Stimulated activated CD4-positive, alpha-beta T cell treated with anti-CD3 and anti-CD28 coated beads, Interleukin-1b, Interleukin-23, amount 100 ng/mL, for 4 hours (primary cell): ENCODE data around the gene LTB4R.
"Not testable (repeated sequence)": the region's sequence is repeated elsewhere in the genome, so short reads cannot be mapped to it uniquely, and the experiment has no call there.

Source experiments
- DNase-seq, 2 donors: peaks; one replicate each; pipeline ENCODE4 v3.0.0-alpha.2; 2020; ENCODE audit warnings: low read depth in 2 of 2

Gene LTB4R

DNA sequence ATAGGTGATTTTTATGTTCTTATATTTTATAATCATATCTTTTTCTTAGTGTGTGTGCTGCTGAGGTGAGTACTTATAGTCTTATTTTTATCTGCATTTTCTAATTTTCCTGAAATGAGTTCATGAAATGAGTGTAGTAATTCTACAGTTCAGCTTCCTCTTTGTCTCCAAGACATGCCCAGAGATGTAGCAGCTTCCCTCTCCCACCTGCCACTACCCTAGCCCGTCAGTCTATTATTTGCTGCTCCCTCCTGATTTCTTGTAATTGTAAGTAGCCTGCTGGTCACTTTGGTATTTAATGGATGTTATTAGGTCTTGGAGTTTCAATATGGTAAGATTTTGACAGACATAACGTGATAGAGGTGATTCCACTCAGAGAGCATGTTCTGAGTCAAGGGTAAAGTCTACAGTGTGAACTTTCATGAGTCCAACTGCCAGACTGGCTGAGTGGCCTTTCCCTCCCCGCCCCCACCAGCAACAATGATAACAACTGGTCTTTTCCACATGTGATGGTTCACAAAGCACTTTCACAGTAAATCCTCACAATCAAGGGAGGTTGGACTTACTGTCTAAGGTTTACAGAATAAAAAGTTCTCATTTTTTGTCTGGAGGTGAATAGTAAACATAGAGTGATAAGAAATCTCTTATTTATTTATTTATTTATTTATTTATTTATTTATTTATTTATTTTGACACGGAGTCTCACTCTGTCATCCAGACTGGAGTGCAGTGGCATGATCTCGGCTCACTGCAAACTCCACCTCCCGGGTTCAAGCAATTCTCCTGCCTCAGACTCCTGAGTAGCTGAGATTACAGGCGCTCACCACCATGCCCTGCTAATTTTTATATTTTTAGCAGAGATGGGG is 32.7 kb downstream of the LTB4R start:
- no peak for DNase-seq

DNA sequence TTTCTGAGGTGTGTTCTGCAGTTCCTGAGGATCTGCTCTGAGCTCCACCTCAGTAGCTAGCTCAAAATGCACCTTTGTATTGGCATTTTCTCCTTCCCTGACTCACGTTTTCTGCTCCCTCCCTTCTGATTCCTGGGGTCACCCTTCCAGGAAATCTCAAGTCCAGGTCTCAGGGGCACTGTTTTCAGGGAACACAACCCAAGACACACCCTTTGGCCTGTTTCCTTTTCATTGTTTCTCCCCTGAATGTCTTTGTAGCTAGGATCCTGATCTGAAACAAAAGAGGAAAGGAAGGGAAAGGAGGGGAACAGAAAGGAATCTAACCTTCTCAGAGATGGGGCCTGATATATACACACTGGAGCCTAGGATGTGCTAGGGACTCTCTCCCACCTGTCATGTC is 35.8 kb downstream of the LTB4R start:
- no peak for DNase-seq

DNA sequence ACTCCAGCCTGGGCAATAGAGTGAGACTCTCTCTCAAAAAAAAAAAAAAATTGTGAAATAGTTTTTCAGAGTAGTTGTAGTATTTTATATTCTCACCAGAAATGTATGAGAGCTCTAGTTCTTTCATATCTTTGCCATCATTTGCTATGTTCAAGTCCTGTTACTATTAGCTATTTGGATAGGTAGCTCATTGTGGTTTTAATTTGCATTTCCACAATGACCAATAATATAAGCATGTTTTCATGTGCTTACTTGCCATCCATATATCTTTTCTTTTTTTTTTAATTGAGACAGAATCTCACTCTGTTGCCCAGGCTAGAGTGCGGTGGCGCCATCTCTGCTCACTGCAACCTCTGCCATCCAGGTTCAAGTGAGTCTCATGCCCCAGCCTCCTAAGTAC is 36.9 kb downstream of the LTB4R start:
- no peak for DNase-seq

DNA sequence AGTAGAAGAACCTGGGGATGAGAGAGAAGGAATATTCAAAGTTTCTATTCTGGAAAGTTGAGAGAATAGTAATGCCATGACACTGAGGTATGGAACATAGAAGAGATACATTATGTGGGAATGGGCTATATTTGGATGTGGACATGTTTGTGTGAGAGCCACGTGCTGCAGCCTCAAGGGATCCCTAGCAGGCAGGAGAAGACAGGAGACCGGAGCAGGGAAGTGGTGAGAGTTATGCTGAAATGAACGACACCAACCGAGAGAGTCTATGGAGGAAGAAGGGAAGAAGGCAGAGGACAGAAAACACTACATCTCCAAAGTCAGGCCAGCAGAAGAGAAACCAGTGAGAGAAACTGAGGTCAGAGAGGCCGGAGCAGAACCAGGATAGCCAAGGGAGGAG is 38.4 kb downstream of the LTB4R start:
- no peak for DNase-seq

DNA sequence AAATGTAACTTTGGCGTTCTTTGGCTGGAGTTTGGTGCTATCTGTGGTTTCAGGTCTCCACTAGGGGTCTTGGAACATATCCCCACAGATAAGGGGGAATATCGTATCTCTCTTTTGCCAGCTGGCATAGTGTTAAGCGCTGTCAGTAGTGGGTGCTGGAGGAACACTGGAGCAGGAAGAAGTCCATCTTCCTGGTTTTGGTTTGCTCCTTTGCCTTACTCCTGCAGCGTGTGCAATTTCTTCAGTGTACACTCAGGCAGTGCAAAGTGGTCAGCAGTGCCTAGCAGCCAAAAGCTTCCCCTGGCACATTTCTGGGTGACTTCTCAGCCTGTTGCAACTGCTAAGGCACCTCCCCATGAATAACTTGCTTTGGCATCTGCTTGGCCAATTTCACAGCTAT is 40.2 kb downstream of the LTB4R start:
- DNase-seq: no peak

DNA sequence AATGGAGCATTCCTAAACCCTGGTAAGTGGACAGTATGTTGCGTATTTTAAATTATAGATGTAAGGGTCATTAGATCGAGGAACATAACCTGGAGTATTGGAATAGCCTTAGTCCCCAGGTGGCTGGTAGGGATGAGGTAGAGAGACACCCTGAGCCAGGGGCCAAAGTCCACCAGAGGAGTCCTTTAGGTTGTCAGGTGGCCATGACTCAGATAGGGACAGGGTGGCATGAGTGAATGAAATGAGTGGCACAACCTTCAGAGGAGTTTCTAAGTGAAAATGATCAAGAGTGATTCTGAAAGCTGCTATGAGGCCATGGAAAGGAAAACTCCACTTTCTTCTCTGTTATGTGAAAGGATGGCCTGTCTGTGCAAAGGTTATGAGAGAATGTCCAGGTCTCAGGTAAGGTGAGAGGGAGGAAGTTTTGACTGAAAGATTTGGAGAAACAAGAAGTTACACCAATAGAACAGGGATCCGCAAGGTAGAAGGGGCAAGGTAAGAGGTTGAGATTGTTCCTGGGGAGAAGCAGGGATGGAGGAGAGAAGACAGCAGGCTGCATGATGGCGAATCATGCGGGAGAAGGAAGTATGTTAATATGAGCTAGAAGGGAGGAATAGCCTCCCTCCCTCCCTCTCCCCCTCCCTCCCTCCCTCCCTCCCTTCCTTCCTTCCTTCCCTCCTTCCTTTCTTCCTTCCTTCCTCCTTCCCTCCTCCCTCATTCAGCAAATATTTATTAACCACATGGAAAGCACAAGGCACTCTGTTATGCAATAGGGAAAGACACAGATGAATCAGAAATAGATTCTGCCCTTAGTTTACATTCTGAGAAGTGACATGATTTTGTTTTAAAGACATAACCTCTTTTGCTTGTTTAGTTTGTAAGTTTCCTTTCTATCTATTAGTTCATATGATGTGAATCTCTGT is 42.5 kb downstream of the LTB4R start:
- no peak for DNase-seq

DNA sequence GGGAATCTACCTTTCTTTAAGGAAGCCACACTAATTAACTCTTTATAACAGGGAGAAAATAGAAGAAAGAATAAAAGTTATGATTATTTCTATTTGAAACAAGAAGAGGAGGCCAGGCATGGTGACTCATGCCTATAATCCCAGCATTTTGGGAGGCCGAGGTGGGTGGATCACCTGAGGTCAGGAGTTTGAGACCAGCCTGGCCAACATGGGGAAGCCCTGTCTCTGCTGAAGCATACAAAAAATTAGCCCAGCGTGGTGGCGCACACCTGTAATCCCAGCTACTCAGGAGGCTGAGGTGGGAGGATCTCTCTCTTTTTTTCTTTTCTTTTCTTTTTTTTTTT is 43.2 kb downstream of the LTB4R start:
- DNase-seq: not testable (repeated sequence)

DNA sequence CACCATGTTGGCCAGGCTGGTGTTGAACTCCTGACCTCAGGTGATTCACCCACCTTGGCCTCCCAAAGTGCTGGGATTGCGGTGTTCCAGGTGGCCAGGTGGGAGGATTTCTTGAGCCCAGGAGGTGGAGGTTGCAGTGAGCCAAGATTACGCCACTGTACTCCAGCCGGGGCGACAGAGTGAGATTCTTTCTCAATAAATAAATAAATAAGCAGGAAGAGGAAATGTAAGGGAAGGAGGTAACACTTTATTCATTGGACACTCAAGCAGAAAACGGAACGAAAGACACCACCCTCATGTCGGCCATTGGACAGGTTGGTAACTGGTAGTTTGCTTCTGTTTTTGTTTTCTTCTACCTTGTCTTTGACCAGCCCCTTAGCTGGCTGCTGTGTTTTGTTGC is 43.7 kb downstream of the LTB4R start:
- no peak for DNase-seq

DNA sequence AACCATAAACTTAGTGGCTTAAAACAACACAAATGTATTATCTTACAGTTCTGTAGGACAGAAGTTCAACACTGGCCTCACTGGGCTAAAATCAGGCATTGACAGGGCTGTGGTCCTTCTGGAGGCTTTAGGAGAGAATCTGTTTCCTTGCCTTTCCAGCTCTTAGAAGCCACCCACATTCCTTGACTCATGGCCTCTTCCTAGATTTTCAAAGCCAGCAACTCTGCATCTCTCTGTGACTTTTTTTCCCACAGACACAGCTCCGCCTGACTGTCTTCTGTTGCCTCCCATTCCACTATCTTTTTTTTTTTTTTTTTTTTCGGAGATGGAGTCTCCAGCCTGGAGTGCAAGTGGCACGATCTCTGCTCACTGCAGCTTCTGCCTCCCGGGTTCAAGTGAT is 44.9 kb downstream of the LTB4R start:
- DNase-seq: no peak

DNA sequence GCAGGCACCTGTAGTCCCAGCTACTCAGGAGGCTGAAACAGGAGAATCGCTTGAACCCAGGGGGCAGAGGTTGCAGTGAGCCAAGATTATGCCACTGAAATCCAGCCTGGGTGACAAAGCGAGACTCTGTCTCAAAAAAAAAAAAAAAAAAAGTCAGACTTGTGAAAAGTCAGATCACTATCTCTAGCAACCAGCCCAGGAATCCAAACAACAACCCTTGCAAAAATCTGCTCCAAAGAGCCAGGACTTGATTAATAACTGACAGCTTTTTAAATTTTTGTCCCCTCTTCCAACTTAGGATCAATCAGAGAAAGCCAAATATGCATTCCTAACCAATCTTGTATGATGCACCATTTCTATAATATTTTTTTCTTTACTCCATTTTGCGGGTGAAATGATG is 49.0 kb downstream of the LTB4R start:
- no peak for DNase-seq

DNA sequence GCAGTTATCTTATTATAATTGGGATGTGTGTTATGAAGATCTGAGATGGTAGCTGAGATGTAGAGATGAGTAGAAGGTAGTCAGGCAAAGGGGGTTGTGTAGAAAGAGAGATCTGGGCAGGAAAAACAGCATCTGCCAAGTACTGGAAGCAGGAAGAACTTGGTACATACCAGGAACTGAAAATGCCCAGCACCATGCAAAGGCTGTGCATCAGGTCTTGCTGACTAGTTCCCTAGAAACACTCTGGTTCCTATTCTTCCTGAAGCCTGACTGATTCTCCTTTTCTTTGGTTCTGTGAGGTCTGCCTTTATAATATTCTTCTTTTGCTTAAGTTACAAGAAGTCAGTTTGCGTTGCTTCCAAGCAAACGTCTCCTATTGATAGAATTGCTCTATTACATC is 50.0 kb downstream of the LTB4R start:
- no peak for DNase-seq

DNA sequence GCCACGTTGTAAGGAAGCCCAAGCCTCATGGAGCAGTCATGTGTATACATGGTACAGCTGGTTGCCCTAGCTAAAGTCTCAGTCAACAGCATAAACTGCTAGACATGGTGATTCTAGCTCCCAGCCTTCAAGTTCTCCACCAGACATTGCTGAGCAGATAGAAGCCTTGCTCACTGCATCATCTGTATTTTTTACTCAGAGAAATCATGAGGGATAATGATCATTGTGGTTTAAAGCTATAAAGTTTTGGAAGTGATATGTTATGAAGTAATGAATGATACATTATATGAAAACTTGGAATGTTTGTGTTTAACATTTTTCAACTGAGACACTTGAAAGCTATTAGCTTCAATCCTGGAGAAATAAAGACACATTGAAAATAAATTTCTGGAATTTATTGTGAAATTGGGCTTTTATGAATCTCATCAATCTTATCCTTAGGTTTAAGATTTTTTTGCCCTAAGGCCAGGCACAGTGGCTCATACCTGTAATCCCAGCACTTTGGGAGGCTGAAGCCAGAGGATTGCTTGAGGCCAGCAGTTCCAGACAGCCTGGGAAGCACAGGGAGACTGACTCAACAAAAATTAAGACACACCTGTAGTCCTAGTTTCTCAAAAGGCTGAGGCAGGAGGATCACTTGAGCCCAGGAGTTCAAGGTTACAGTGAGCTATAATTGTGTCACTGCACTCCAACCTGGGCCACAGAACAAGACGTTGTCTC is 51.1 kb downstream of the LTB4R start:
- no peak for DNase-seq

DNA sequence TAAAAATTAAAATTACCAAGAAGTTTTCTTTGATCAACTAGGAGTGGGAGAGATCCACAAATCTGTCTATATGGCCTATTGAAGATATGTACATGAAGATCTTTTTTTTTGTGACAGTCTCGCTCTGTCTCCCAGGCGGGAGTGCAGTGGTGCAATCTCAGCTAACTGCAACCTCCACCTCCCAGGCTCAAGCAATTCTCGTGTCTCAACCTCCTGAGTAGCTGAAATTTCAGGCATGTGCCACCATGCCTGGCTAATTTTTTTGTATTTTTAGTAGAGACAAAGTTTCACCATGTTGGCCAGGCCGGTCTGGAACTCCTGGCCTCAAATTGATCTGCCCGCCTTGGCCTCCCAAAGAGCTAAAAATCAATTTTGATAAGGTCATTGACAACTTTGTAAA is 52.1 kb downstream of the LTB4R start:
- no peak for DNase-seq

DNA sequence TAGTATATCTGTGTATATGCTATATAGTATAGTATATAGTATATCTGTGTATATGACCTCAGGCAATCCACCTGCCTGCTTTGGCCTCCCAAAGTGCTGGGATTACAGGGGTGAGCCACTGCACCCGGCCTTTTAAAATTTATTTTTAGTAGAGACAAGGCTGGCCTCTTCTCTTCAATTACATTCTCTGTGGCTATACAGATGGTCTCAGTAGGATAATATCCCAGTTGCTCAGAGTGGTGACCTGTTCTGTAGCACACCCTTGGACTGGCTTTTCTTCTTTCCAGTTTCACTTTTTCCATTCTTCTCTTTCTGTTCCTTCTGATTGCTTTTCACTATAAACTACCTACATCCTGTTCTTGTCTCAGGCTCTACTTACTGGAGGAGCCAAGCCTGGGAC is 53.5 kb downstream of the LTB4R start:
- no peak for DNase-seq

DNA sequence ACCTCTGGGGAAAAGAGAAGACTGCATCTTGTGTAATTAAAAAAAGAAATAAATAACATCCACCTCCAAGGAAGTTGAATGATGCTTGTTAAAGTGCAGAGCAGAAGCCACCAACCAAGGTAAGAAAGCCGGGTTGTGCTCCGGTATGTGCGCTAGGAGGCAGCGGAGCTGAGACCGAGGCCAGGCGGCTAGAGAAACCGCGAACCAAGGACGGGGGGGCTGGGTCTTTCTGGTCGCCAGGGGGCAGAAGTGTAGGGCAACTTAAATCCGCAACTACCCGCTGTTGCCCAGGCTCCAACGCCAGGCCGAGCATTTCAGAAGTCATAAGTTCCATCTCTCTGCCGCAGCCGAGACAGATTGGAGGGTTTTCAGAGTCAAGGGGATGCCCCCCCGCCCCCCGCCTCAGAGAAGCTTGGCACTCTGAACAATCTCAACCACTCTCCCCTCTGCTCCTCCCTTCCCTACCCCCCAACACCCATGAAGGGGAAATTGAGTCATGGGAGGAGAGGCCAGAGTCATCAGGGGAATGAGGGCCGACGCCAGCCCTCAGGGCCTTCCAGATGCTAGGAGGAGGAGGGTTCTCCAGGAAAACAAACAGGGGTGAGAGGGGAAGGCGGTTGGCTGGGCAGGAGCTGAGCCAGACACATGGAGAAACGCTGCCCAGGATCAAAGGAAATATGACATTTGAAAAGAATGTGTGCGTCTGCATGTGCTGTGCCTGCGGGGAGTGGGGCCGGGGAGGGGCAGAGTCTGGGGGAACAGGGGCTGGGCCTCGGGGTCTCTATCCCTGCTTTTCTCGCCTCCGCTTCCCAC is 54.5 kb downstream of the LTB4R start:
- DNase-seq: peak; percentile 50 to 57

DNA sequence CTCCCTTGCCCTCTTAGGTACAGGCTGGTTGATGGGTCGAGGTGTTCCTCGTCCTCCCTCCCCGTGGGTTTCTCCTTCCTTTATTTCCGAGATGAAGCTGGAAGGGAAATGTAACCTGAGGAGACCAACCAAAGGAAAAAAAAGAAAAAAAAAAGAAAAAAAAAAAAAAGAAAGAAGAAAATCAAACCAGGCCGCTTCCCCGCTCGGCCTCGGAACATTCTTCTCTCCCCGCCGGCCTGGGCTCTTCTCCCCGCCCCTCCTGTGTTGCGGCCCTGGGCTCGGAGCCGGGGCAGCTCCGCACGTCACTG is 55.1 kb downstream of the LTB4R start:
- DNase-seq: no peak

DNA sequence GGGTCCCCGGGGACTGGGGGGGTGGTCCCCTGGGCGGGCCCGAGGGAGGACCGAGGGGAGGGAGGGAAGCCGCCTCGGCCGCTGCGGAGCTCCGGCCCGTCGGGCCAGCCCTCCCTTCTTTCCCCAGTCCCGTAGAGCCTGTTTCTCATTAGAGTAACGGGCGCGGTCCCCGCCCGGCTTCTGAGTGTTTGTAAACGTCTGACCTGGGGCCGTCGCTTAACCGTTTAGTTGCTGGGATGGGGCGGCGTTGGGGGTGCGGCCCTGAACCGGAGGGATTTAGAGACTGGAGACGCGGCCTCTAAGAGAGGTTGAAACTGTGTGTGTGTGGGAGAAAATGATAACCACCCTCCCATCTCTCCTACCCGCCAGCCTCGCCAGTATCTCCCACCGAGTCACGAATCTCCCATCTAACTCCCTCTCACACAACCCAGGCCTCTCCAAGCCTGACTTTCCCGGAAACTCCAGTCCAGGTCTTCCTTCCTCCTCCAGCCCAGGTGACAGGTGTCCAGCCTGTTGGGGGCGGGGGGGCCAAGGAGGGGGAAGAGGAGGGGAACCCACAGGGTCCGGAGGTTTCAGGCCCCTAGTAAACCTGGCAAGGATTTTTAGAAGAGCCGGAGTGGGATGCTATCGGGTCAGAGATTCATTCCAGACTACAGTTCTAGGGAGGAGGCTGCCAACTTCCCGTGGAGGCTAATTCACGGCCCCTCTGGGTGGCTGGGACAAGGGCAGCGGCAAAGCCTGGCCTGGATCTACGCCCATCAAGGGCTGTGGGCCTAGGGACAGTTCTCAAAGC is 55.6 kb downstream of the LTB4R start:
- DNase-seq: no peak
